HG03108 (cell line): ENCODE results near the gene VPS8.
"Not testable (repeated sequence)": the region's sequence is repeated elsewhere in the genome, so short reads cannot be mapped to it uniquely, and the experiment has no call there.

ENCODE experiments used
- ATAC-seq: cut with Tn5 transposase; IDR thresholded peaks from one replicate; pipeline ENCODE4 v1.9.1; 2021; ENCODE audit warnings: moderate library complexity; ENCODE audit not compliant: unreplicated experiment

VPS8 gene

DNA sequence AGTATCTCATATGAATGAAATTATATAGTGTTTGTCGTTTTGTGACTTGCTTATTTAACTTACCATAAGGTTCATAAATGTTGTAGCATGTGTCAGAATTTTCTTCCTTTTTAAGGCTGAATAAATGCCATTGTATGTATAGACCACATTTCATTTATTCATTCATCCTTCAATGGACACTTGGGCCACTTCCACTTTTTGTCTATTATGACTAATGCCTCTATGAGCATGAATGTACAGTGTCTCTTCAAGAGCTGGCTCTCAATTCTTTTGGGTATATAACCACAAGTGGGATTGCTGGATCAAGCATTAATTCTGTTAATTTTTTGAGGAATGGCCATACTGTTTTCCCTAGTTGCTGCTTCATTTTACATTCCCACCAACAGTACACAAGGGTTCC lies 156.1 kb downstream of the VPS8 start:
- ATAC-seq, result no peak

DNA sequence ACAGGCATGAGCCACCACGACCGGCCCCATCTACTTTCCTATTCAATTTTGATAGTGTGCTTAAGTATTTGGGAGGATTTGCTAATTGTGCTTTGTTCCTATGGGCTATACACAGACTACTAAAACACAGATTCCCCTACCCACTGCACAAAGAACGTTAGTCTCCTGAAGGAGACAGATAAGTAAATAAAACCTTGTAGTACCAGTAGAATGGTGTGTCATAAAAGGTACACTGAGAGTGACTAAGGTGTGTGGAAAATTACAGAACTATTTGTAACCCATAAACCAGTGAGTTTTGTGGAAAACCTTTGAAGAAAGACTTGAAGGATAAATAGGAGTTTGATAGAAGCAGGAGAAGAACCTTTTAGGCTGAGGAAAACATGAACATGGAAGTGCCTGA lies 158.2 kb downstream of the VPS8 start:
- no peak for ATAC-seq

DNA sequence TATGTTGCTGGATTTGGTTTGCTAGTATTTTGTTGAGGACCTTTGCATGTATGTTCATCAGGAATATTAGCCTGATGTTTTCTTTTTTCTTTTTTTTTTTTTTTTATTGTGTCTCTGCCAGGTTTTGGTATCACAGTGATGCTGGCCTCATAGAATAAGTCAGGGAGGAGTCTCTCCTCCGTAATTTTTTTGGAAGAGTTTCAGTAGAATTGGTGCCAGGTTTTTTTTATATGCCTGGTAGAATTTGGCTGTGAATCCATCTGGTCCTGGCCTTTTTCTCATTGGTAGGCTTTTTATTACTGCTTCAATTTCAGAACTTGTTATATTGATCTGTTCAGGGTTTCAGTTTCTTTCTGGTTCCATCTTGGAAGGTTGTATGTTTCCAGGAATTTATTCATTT lies 165.8 kb downstream of the VPS8 start:
- no peak for ATAC-seq

DNA sequence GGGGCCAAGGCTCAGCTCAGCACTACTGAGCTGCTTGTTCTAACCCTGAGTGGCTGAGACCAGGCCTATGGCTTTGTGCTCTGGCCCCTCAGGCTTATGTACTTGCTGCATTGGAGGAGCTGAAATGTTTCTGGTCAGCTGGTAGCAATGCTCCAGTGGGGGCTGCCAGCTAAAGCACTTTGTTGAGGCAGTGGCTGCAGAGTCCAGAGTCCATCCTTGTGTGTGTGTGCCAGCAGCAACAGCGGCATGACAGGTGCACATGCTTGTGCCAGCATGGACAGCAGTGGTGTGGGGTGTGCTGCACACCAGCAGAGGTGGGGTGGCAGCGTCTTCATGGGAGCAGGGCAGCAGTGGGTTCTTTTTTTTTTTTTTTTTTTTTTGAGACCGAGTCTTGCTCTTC lies 169.1 kb downstream of the VPS8 start:
- no peak for ATAC-seq

DNA sequence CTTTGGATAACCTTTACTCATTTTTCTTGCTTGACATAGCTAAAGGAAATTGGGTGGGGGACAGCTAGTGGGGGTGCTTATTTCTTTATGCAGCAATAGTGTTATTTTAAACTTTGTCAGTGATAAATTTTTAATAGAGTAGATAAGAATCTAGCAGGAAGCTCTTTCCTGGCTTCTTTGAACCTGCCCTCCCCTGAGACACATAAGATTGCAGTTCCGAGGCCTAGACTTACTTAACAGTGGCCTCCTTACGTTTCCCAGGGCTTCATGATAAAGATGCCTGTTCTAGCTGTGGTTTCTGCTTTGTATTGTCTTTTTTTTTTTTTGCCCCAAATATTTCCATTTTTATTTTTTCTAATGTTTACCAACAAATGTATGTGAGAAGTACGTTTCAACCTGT lies 170.1 kb downstream of the VPS8 start:
- ATAC-seq, result no peak

DNA sequence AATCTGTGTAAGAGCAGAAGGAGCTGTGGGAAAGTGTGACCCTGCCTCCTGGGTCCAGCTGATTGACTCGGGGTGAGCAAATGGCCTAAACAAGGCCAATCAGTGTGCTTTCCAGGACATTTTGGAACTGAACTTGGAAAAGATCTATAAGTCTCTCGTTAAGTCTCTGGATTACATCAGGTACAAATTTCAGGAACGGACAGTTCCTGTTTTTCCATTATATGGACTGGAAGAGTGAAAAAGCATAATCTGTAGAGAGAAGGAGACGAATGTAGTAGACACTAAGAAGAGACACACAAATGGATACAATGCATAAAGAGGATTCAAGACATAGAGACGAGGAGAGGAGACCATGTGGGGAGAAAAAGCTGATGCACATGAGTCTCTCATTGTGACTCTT lies 173.6 kb downstream of the VPS8 start:
- ATAC-seq, result no peak

DNA sequence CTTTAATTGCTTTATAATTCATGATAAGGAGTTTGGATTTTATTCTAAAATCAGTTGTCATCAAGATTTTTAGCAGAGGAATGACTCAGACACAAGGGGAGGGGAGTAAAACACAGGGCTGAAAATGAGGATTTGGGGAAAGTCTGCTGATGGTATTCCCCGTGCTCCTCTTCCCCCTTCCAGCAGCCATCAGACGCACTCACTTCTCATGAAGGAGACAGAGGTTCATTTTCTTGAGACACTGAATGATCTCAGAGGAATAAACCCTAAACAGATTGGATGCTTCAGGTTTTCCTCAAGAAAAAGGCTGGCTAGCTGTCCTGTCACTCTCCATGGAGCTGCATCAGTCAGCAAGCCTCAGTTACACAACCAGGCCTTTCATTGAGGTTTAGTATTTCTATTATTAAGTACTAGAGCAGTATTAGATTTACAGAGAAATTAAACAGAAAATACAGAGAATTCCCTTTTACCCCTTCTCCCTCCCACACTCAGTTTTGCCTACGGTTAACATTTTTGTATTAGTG lies 174.5 kb downstream of the VPS8 start:
- ATAC-seq, result no peak

DNA sequence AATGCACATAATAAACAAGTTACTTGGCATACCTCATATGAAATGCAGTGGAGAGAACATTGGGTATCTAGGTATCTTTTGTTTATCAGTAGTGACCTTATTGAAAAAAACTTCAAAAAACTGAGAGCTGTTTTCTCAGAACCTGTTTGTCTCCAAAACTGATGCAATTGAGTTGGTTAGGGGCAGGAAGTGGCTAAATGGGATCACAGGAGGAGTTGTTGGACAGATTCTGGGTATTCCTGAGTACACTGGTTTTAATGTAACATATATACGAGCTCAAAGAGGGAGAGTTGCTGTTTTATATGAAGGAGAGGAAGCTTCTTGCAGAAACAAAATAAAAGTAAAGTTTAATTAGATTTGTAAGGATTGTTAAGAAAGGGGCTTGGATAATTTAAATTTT lies 181.4 kb downstream of the VPS8 start:
- ATAC-seq, result no peak

DNA sequence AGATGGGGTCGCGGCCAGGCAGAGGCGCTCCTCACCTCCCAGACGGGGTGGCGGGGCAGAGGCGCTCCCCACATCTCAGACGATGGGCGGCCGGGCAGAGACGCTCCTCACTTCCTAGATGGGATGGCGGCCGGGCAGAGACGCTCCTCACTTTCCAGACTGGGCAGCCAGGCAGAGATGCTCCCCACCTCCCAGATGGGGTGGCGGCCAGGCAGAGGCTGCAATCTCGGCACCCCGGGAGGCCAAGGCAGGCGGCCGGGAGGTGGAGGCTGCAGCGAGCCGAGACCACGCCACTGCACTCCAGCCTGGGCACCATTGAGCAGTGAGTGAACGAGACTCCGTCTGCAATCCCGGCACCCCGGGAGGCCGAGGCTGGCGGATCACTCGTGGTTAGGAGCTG lies 191.9 kb downstream of the VPS8 start:
- ATAC-seq, result not testable (repeated sequence)

DNA sequence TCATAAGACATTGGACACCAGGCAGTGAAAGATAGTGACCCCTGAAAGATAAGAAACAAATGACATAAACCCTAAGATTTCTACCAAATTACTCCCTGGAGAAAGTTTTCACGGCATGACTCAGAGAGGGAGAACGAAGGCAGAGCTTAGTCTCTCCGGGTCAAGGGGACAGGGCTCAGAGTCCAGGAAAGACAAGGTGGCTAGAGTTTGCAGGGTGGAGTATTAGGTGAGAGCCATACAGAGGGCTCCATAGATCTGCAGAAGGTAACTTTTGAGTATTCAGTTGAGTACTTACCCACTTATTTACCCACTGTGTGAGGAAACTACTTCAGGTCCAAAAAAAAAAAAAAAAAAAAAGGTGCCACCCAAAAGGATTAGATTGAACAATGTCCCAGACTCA lies 197.7 kb downstream of the VPS8 start:
- ATAC-seq, result no peak

DNA sequence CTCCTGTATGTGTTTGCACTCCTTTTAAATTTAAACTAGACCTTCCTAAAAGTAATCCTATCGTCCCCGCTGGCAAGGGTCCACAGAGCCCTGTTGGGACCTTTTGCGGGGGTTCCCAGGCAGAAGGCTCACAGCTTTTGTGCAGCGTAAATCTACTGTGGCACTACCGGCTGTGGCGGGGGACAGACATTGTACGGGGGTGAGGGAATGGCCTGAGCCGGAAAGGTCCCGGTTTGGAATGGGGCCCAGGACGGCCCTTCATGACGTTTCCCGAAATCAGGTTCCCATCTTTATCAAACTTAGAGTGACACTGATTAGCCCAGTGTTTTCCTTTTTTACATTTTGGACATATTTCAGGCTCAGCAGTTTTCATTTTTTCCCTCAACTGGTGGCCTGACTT lies 205.6 kb downstream of the VPS8 start:
- not testable (repeated sequence) for ATAC-seq

DNA sequence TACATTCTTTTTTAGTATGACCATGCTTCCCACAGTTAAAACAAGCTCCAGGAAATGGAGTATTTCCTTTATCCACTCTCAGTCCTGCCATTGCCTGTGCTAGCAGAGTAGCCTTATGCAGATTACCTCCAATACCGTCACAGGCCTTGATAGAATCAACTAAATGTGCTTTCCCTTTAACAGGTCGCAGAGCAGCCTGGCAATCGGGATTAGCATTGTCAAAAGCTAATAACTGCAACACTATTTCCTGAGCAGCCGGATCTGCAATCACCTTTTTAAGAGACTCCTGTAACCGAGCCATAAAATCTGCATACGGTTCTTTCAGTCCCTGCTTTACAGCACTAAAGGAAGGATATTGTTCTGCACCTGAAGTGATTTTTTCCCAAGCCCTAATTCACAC lies 206.0 kb downstream of the VPS8 start:
- not testable (repeated sequence) for ATAC-seq

DNA sequence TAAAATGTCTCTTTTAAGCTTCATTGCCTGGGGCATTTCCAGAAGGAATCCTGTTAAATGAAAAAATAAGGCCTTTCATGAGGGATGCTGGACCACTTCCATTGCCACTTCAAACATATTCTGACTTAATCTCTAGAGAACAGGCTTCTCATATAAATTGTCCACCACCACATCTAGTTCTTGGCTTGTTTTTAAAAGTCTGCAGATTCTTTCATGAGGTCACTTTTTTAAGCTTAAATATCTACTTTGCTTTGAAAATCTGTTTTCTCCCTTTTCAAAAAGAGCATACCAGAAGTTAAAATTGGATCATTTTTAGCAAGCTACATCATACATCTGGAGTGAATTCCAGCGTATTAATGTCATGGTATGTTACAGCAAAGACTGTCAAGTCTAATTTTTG lies 209.3 kb downstream of the VPS8 start:
- no peak for ATAC-seq

DNA sequence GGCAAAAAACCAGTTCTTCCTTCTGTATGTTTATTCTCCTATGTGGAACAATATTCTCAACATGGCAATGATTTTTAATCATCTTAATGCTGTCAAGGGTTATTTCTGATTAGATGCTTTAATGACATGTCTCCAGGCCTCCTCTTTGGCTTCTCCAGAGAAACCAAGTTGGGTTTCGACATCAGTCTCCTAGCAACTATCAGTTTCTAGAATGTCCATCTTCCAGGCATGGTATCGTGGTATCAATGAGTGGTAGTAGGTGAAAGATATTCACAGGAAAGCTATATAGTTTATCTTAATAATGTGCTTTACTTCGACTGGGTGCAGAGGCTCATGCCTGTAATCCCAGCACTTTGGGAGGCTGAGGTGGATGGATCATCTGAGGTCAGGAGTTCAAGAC lies 212.4 kb downstream of the VPS8 start:
- ATAC-seq, result no peak

DNA sequence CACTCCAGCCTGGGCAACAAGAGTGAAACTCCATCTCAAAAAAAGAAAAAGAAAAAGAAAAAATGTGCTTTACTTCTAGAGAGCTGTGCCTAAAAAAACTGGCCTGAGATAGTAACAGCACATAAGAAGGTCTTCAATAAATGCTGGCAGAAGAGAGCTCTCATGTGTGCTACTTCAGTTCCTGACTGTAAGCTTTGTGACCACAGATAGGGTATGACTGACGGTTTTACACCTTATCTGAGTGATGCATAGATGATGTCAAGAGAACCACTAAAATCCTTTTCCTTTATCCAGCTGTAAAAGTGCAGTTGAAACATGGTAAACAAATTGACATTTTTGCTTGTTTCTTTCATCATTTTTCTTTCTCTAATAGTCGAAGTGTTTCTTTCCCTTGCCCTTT lies 213.0 kb downstream of the VPS8 start:
- no peak for ATAC-seq

DNA sequence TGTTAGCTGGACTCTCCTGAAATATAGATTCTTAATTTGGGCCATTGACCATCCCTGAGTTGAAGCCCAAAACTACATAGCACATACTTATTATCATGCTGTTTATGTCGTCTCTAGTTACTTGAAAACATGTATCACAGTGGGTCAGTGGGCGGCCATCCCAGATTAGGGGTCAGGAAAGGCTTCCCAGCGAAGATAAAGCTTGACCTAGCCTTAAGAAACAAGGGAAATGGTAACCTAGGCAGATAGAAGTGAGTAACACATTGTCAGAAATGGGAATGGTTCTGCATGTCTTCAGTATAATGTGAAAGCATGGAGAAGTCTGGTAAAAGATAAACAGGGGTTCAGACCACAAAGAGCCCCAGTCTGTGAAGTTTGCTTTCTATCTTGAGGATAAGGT lies 216.2 kb downstream of the VPS8 start:
- ATAC-seq, result no peak

DNA sequence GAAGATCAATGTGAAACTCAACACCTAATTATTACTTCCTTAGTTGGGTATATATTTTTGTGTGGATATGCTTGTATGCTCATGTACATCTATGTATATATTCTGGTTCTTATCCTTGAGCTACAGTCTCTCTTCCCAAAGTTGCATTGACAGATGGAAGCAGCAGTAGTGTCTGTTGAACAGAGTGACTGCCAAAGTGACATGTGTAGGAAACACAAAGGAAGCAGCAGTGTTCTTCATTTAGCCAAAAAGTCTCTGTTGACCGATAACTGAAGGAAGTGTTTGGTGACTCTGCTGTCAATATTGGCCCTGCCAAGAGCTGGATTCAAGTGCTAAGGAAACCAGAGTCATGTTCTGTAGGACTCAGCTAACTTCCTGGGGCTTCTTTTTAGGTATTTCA lies 217.1 kb downstream of the VPS8 start:
- ATAC-seq, result no peak

DNA sequence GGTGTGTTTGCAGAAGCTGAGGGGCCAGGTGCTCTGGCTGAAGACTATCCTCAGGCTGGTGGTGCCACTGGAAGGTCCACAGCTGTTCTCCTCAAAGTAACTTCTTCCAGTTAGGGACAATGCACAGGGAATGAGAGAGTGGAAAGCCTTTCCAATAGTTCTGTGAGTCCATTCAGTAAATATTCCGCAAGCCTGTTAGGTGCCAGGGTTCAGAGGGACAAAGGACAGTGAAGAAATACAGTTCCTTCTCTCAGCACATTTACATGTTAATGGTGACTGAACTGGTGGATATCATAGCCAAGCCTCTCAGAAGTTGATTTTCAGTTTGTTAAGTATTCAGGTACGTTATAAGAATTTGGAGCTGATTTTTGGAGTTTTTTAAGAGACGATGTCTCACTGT lies 218.4 kb downstream of the VPS8 start:
- no peak for ATAC-seq

DNA sequence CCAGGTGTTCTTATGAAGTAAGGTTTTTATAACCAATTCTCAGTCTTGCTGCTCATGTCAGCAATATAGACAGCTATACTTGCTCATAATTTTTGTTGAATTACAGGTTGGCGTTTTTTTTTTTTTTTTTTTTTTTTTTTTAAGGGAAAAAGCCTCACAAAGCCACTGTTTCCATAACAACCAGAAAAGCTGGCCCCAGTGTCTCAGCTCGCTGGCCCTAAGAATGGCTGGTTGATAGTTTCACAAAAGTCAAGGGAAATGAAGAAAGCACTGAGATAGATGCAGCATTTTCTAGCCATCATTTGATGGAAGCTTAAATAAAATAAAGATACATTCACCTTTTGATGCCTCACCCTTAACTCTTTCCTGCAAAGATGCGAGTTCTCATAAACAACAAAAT lies 219.0 kb downstream of the VPS8 start:
- no peak for ATAC-seq

DNA sequence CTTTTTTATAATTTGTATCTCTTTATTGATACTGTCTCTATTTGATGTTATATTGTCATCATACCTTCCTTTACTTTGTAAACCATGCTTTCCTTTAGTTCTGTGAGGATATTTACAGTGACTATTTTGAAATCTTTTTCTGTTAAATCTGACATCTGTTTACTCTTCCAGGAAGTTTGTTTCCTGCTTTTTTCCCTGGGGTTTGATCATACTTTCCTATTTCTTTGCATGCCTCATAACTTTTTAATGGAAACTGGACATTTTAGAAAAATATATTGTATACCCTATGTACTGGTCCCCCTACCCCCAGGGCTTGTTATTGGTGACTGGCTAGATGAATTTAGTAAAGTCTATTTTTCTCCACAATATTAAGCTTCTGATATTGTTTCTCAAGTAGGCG lies 225.8 kb downstream of the VPS8 start:
- no peak for ATAC-seq

DNA sequence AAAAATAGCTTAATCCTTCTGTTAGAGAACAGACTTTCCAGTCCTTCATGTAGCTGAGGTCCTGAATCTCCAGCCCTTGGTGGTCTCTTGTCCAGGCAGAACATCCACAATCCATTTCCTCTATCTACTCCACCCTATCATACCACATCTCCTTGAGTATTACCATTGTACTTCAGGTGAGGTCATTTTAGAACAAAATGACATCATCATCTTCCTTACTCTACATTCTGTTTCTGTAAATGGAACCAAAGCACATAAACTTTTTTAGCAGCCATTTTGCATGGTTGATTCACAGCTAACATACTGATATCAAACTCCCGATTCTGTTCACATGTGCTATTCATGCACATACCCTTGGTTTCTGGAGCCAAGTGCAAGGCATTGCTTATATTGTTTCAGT lies 228.5 kb downstream of the VPS8 start:
- no peak for ATAC-seq

DNA sequence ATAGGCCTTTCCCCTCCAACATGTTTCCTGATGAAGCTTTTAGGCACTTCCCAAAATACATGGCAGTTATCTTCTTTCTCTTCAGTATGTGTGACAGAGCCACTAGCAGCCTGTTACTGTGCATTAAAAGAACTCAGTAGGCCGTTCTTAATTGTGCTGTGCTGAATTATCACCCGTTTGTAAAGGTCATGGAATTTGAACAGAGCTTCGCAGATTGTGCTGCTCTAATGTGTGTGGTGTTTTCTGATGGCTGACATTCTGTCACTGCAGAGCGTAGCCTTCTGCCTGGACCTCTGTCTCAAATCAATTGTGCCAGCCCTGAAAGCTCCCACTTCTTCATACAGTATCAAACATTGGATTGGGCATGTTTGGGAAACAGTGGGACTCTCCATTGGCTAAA lies 229.6 kb downstream of the VPS8 start:
- no peak for ATAC-seq

DNA sequence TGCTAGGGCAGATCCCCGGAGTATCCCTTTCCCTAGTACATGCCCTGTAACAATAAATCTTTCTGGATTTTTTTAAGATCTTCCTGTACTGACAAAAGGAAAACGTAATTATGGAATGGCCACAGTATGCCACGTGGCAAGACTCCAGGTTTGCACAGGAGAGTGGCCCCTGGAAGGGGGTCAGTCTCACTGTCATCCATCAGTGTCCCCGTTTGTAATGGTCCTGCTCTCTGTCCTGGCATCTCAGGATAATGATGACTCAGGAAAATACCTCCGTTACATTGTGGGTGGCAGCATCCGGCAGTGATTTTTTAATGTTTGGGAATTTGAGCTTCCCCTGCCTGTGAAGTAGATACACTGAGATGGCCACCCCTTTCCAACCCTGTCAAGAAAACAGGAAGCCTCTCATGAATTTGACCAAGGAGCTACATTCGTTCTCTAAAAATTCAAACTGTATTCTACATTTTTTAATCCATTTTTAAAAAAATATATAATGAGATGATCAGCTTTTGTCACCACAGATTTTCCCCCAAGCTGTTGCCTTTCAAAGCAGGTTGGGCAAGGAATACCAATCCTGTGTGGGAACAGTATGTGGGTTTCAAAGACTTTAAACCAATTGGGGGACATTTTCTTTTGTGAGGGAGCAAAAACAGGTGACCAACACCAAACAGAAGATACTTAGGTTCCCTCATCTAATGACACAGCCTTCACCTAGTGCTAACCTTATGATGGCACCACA lies 230.5 kb downstream of the VPS8 start:
- no peak for ATAC-seq
